H1 (cell line): ENCODE results near the gene HID1. TPM values are rescaled to one million over a fixed set of nuclear protein-coding genes. Genes with fewer than 3 reads are reported as not detected.

Experiments used
- CTCF ChIA-PET: fragments of 300-600 bp; sonication (Branson Sonifier 250); formaldehyde crosslinking; loops from one replicate; lab custom pipeline; 2021; ENCODE audit not compliant: partially characterized antibody; lab: Charles Lee
- POLR2A ChIA-PET: fragments of 300-600 bp; sonication (Branson Sonifier 250); formaldehyde crosslinking; loops from one replicate; lab custom pipeline; 2021; ENCODE audit warnings: inconsistent platforms; ENCODE audit not compliant: partially characterized antibody; lab: Charles Lee
- DNase-seq, 2 experiments: peaks; one replicate each; pipeline versions ENCODE4 v3.0.0 to v3.0.0-alpha.2; 2010 to 2022; ENCODE audit warnings: low spot score in 2 of 2, low read depth in 1 of 2, mixed read lengths in 1 of 2
- FAIRE-seq: peaks from 2 replicates; lab custom pipeline; 2011; peaks lifted over from hg19 to GRCh38; lab: Jason Lieb, UNC
- H2AFZ ChIP-seq: 2 replicates; pipeline ENCODE4 v1.8.1; 2012; ENCODE audit warnings: low read length, inconsistent platforms
- H2AK5ac ChIP-seq: 2 replicates; pipeline ENCODE4 v1.6.1; 2013; ENCODE audit warnings: low read depth, low read length
- H2BK120ac ChIP-seq: replicated peaks from 2 replicates; pipeline ENCODE3; 2013; ENCODE audit warnings: low read depth, low read length, inconsistent platforms
- H2BK12ac ChIP-seq: 2 replicates; pipeline ENCODE4 v1.6.1; 2013; ENCODE audit warnings: low read depth, low read length
- H2BK15ac ChIP-seq: 2 replicates; pipeline ENCODE4 v1.6.1; 2013; ENCODE audit warnings: low read length
- H2BK20ac ChIP-seq: 2 replicates; pipeline ENCODE4 v1.6.1; 2013; ENCODE audit warnings: low read length
- H2BK5ac ChIP-seq: 2 replicates; pipeline ENCODE4 v1.6.1; 2013; ENCODE audit warnings: low read depth, low read length
- H3K14ac ChIP-seq: 2 replicates; pipeline ENCODE4 v1.6.1; 2013; ENCODE audit warnings: inconsistent platforms; ENCODE audit not compliant: insufficient read length
- H3K18ac ChIP-seq: 2 replicates; pipeline ENCODE4 v1.6.1; 2013; ENCODE audit warnings: low read length; ENCODE audit errors: extremely low read depth
- H3K23ac ChIP-seq: 2 replicates; pipeline ENCODE4 v1.6.1; 2013; ENCODE audit warnings: inconsistent platforms; ENCODE audit not compliant: insufficient read length
- H3K23me2 ChIP-seq: 2 replicates; pipeline ENCODE4 v1.6.1; 2013; ENCODE audit warnings: low read depth, low read length
- H3K27ac ChIP-seq: 2 replicates; pipeline ENCODE4 v1.6.1; 2011; ENCODE audit warnings: low read depth, low read length, inconsistent platforms
- H3K27me3 ChIP-seq, 4 experiments: replicated peaks in 1 of 4; 1 replicate in 1 of 4; 2 replicates in 3 of 4; pipeline versions ENCODE4 v1.6.1 to v1.8.1; 2011 to 2013; ENCODE audit warnings: low read length in 3 of 4, mild to moderate bottlenecking in 3 of 4, inconsistent platforms in 2 of 4, mixed read lengths in 2 of 4, moderate library complexity in 1 of 4; ENCODE audit not compliant: control insufficient read depth in 3 of 4, insufficient read depth in 3 of 4; ENCODE audit errors: extremely low read depth in 1 of 4
- H3K36me3 ChIP-seq, 4 experiments: 2 replicates each; pipeline versions ENCODE4 v1.6.1 to v1.8.1; 2011 to 2013; ENCODE audit warnings: mild to moderate bottlenecking in 4 of 4, low read length in 3 of 4, moderate library complexity in 2 of 4, control low read depth in 1 of 4, inconsistent platforms in 1 of 4; ENCODE audit not compliant: insufficient read depth in 4 of 4, control insufficient read depth in 2 of 4
- H3K4ac ChIP-seq: replicated peaks from 2 replicates; pipeline ENCODE3; 2013; ENCODE audit warnings: low read length, low read depth, mixed read lengths, inconsistent platforms; ENCODE audit not compliant: insufficient read length
- H3K4me1 ChIP-seq, 4 experiments: replicated peaks in 1 of 4; 1 replicate in 1 of 4; 2 replicates in 3 of 4; pipeline versions ENCODE4 v1.6.1 to v1.8.1; 2011 to 2013; ENCODE audit warnings: low read length in 3 of 4, inconsistent platforms in 2 of 4, mixed read lengths in 1 of 4; ENCODE audit not compliant: insufficient read depth in 4 of 4, control insufficient read depth in 3 of 4
- H3K4me2 ChIP-seq, 2 experiments: 2 replicates each; pipeline versions ENCODE4 v1.6.1 to v1.8.1; 2011 to 2013; ENCODE audit warnings: low read depth in 2 of 2, low read length in 2 of 2, control low read depth in 1 of 2, inconsistent platforms in 1 of 2, mild to moderate bottlenecking in 1 of 2; ENCODE audit not compliant: insufficient read depth in 1 of 2
- H3K4me3 ChIP-seq, 4 experiments: fragments of 200-600, 300-600 bp in 1 of 4; sonication (generic), shearing (Covaris generic), sonication (Bioruptor Twin) in 1 of 4; 2 replicates each; pipeline versions ENCODE4 v1.5.1 to v1.8.1; 2011 to 2016; ENCODE audit warnings: low read length in 4 of 4, low read depth in 3 of 4, control low read depth in 2 of 4, inconsistent platforms in 2 of 4, mild to moderate bottlenecking in 2 of 4, mixed read lengths in 1 of 4, moderate library complexity in 1 of 4; ENCODE audit not compliant: insufficient read depth in 2 of 4; ENCODE audit errors: extremely low read depth in 1 of 4
- H3K56ac ChIP-seq: replicated peaks from 2 replicates; pipeline ENCODE3; 2013; ENCODE audit warnings: low read depth, mild to moderate bottlenecking, mixed read lengths, low read length, inconsistent platforms; ENCODE audit not compliant: insufficient read length
- H3K79me1 ChIP-seq: 2 replicates; pipeline ENCODE4 v1.6.1; 2013; ENCODE audit warnings: low read depth, low read length, control low read depth
- H3K79me2 ChIP-seq, 2 experiments: 2 replicates each; pipeline versions ENCODE4 v1.6.1 to v1.8.1; 2012 to 2013; ENCODE audit warnings: low read length in 2 of 2, mild to moderate bottlenecking in 2 of 2, inconsistent platforms in 1 of 2; ENCODE audit not compliant: insufficient read depth in 2 of 2, control insufficient read depth in 1 of 2
- H3K9ac ChIP-seq, 4 experiments: replicated peaks in 1 of 4; 1 replicate in 1 of 4; 2 replicates in 3 of 4; pipeline versions ENCODE4 v1.6.1 to v1.8.1; 2011 to 2013; ENCODE audit warnings: low read depth in 3 of 4, low read length in 3 of 4, control low read depth in 2 of 4, mild to moderate bottlenecking in 2 of 4, moderate library complexity in 2 of 4, inconsistent platforms in 1 of 4; ENCODE audit errors: extremely low read depth in 1 of 4
- H3K9me3 ChIP-seq, 2 experiments: 2 replicates each; pipeline versions ENCODE4 v1.6.1 to v1.8.1; 2012 to 2013; ENCODE audit warnings: mild to moderate bottlenecking in 2 of 2, moderate library complexity in 2 of 2, control low read depth in 1 of 2, inconsistent platforms in 1 of 2, low read depth in 1 of 2, low read length in 1 of 2, mixed read lengths in 1 of 2; ENCODE audit not compliant: insufficient read depth in 2 of 2
- H4K20me1 ChIP-seq, 2 experiments: replicated peaks in 1 of 2; 2 replicates each; pipeline versions ENCODE3 to v1.8.1; 2011 to 2013; ENCODE audit warnings: inconsistent platforms in 2 of 2, low read length in 2 of 2, mild to moderate bottlenecking in 1 of 2; ENCODE audit not compliant: insufficient read depth in 2 of 2, control insufficient read depth in 1 of 2
- H4K5ac ChIP-seq: 2 replicates; pipeline ENCODE4 v1.6.1; 2013; ENCODE audit warnings: low read length, low read depth, mixed read lengths, inconsistent platforms; ENCODE audit not compliant: insufficient read length
- H4K8ac ChIP-seq: 2 replicates; pipeline ENCODE4 v1.8.0; 2013; ENCODE audit warnings: mild to moderate bottlenecking, moderate library complexity, low read length, inconsistent platforms; ENCODE audit not compliant: insufficient read depth; ENCODE audit errors: extremely low read depth
- H4K91ac ChIP-seq: replicated peaks from 2 replicates; pipeline ENCODE3; 2013; ENCODE audit warnings: low read length, mixed read lengths, inconsistent platforms; ENCODE audit not compliant: insufficient read length
- KDM5A ChIP-seq: fragments of 200-600 bp; IDR thresholded peaks from 2 replicates; pipeline ENCODE4 v1.7.1; 2012; ENCODE audit warnings: mild to moderate bottlenecking, low read length, inconsistent platforms, mixed read lengths
- MAFK ChIP-seq: IDR thresholded peaks from 2 replicates; pipeline ENCODE4 v1.6.1; 2012; ENCODE audit warnings: low read depth, mild to moderate bottlenecking, improper control_type of control experiment, low read length
- PHF8 ChIP-seq: fragments of 200-600 bp; sonication (generic); conservative IDR thresholded peaks from 2 replicates; pipeline ENCODE4 v1.7.1; 2012; ENCODE audit warnings: low read depth, mild to moderate bottlenecking, inconsistent platforms, low read length, moderate library complexity
- SP4 ChIP-seq: IDR thresholded peaks from 2 replicates; pipeline ENCODE4 v1.6.1; 2012; ENCODE audit warnings: low read length, inconsistent platforms
- TAF1 ChIP-seq: IDR thresholded peaks from 2 replicates; pipeline ENCODE4 v1.6.1; 2011; ENCODE audit warnings: mild to moderate bottlenecking, low read depth, low read length
- TEAD4 ChIP-seq: IDR thresholded peaks from 2 replicates; pipeline ENCODE4 v1.6.1; 2012; ENCODE audit warnings: low read depth, low read length, inconsistent platforms, mixed read lengths
- WGBS, 2 experiments: shearing (Covaris generic) in 1 of 2; methylation state at CpG; one replicate each; pipeline versions ENCODE4 v1.1.6 to v1.1.7; 2013 to 2015; ENCODE audit warnings: low lambda C conversion rate in 2 of 2, mixed read lengths in 2 of 2, inconsistent platforms in 1 of 2, low coverage in 1 of 2, missing lambda C conversion rate in 1 of 2; ENCODE audit not compliant: insufficient replicate concordance in 2 of 2, insufficient coverage in 1 of 2, insufficient read length in 1 of 2; ENCODE audit errors: extremely low coverage in 1 of 2, missing lambda C conversion rate in 1 of 2; 5-methylcytosine and 5-hydroxymethylcytosine counted together
- polyA plus RNA-seq, 7 experiments: library from polyadenylated mRNA; depleted of rRNA in 3 of 7; stranded (reverse) in 5 of 7; unstranded in 2 of 7; fragments of >200 nt in 5 of 7; fragments of 200-250 nt in 2 of 7; gene quantifications; 1 replicate in 5 of 7; 2 replicates in 1 of 7; 4 replicates in 1 of 7; pipeline versions ENCODE4 v1.2.1 to v1.2.3, GENCODE V29; 2011 to 2013; ENCODE audit warnings: missing spikeins in 2 of 7, mixed read lengths in 2 of 7
- total RNA-seq: library from RNA; stranded (reverse); fragmentation: NEBNext Ultra II Directional; extraction: Animal tissue kit (Norgen Biotek cat#: 25700); gene quantifications from 2 replicates; pipeline ENCODE4 v1.2.1, GENCODE V29; 2021

Gene HID1
- total and polyA plus RNA-seq, 2 of the 8 experiments (the other 6 are each of a cell fraction or from before 2014, with no cell fraction given) = 15.1 to 25.9 TPM

- Histone ChIP-seq H4K5ac (no peak overlapping the region), H2BK12ac (no peak overlapping the region), H3K4me3 (no peak overlapping the region), H3K4me1 (peaks cover 0 to 7% (median 2%) of the 10 kb centered on the region in 4 experiments; a peak in 4 of 7 replicates), H2BK120ac (no peak overlapping the region), H3K36me3 (no peaks in the 10 kb centered on the region), H2BK20ac (no peak overlapping the region), H3K27me3 (peaks cover 0 to 5% (median 4%) of the 10 kb centered on the region in 4 experiments; a peak in 3 of 7 replicates), H3K9ac (no peak overlapping the region), H2BK15ac (no peak overlapping the region), H2BK5ac (no peak overlapping the region), H2AK5ac (no peak overlapping the region), H2AFZ (no peak overlapping the region), H3K56ac (no peak overlapping the region), H4K8ac (no peak overlapping the region), H3K14ac (no peak overlapping the region), H3K4me2 (no peak overlapping the region), H3K9me3 (no peaks in the 10 kb centered on the region), H3K4ac (no peak overlapping the region), H3K79me1 (no peaks in the 10 kb centered on the region; the same call in 1 of the 2 replicates), H3K23ac (no peak overlapping the region), H3K23me2 (no peaks in the 10 kb centered on the region), H3K79me2 (no peaks in the 10 kb centered on the region), H3K27ac (no peak overlapping the region), H4K20me1 (peaks cover 0 to 2% of the 10 kb centered on the region in 2 experiments), H3K18ac (no peak overlapping the region), H4K91ac (no peak overlapping the region)
- DNase-seq (no peak), FAIRE-seq (no peak)
- ChIA-PET POLR2A (interaction anchor here (0.7 to 1.2 kb wide), 2 partner anchors 11 to 35 kb away, joined by 3 read pairs; no protein-coding TSS in a partner anchor), CTCF (interaction anchor here (1.4 to 27.2 kb wide), 7 partner anchors 26 to 165 kb away, joined by 3 to 1072 read pairs (median 20); partner anchors contain the start of genes FDXR, MRPL58, OTOP2 and OTOP3)
- WGBS, 2 experiments = 68% methylated on average over 4 of the region's 4 CpGs; no CpG with 5 or more reads in 1 of the 2 experiments
- TF ChIP-seq TAF1 (no peak), TEAD4 (no peak), KDM5A (no peak), PHF8 (no peak), MAFK (no peak), SP4 (no peak)
These were observed 16.5 kb downstream of the HID1 start for GRCh38 chr17:74956093-74956492.
